Measurements from ENCODE around the gene ETHE1. TPM values are rescaled to one million over a fixed set of nuclear protein-coding genes. Genes with fewer than 3 reads are reported as not detected.

Gene ETHE1
- total and polyA plus RNA-seq, 2 of the 8 experiments (the other 6 are each of a cell fraction or from before 2014, with no cell fraction given), result 19.9 to 96.0 TPM

DNA sequence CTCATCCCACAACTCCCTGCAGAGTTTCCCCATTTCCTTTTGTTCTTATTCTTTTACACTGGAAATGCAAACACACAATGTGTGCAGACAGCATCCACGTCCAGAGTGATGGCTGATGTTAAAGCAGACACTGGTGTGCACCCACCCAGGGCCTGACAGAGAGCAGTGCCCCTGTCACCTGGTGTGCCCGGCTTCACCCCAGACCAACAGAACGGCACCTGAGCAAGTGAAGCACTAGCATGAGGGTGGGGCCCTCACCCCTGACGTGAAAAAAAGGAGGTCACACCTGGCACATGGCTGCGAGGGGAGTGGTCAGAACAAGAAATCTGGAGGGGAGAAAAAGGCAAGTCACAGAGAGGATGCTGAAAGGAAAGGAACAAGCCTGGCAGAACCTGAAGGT, 18.3 kb upstream of the ETHE1 start:
- no peak overlapping the region; the same call in 1 of the 2 replicates for H3K27ac ChIP-seq (ENCODE audit: low read depth, low read length)
- H3K14ac ChIP-seq (ENCODE audit: insufficient read length), result no peak overlapping the region
- POLR2A ChIA-PET (ENCODE audit: partially characterized antibody), result interaction anchor here (1.3 to 1.6 kb wide), 3 partner anchors 9 to 51 kb away, joined by 4 to 5 read pairs (median 5); partner anchors contain the start of genes IRGQ and ZNF576
- 89% methylated on average over 5 of the region's 5 CpGs; no CpG with 5 or more reads in 1 of the 2 experiments for WGBS, 2 experiments (ENCODE audit: extremely low coverage in 1 of 2, insufficient coverage in 1 of 2, insufficient read length in 1 of 2, insufficient replicate concordance in 2 of 2, low coverage in 1 of 2, low lambda C conversion rate in 2 of 2, missing lambda C conversion rate in 1 of 2)
- H3K23ac ChIP-seq (ENCODE audit: insufficient read length), result no peak overlapping the region
- H3K9me3 ChIP-seq (ENCODE audit: insufficient read depth in 2 of 2, low read depth in 1 of 2, low read length in 1 of 2), result no peaks in the 10 kb centered on the region
- no peak overlapping the region for H2BK120ac ChIP-seq (replicated peaks; ENCODE audit: low read depth, low read length)
- no peaks in the 10 kb centered on the region for H3K79me2 ChIP-seq (ENCODE audit: control insufficient read depth in 1 of 2, insufficient read depth in 2 of 2, low read length in 2 of 2)
- no peak overlapping the region for H2BK20ac ChIP-seq (ENCODE audit: low read length)
- no peaks in the 10 kb centered on the region; a peak in 1 of 7 replicates for H3K27me3 ChIP-seq (replicated peaks in 1 of 4; ENCODE audit: control insufficient read depth in 3 of 4, extremely low read depth in 1 of 4, insufficient read depth in 3 of 4, low read length in 3 of 4)
- no peaks in the 10 kb centered on the region for H3K23me2 ChIP-seq (ENCODE audit: low read depth, low read length)
- TF ChIP-seq, protein P1, sequence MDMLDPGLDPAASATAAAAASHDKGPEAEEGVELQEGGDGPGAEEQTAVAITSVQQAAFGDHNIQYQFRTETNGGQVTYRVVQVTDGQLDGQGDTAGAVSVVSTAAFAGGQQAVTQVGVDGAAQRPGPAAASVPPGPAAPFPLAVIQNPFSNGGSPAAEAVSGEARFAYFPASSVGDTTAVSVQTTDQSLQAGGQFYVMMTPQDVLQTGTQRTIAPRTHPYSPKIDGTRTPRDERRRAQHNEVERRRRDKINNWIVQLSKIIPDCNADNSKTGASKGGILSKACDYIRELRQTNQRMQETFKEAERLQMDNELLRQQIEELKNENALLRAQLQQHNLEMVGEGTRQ (IDR thresholded peaks at IDR 0.05; ENCODE audit: low read length), result no peak
- TF ChIP-seq TBP (IDR thresholded peaks at IDR 0.05; ENCODE audit: low read depth, low read length) (no peak), CBX5 (IDR thresholded peaks at IDR 0.05; ENCODE audit: low read depth, low read length) (no peak), GTF2F1 (IDR thresholded peaks at IDR 0.05; ENCODE audit: borderline replicate concordance, low read depth, low read length) (no peak), RAD21 (IDR thresholded peaks at IDR 0.05 in 1 of 2, conservative IDR thresholded peaks at IDR 0.05 in 1 of 2; ENCODE audit: low read depth in 2 of 2, low read length in 2 of 2) (no peak), YY1 (IDR thresholded peaks at IDR 0.05; ENCODE audit: low read depth, low read length) (no peak), CREB1 (IDR thresholded peaks at IDR 0.05) (no peak)
- no peak overlapping the region for H2BK5ac ChIP-seq (ENCODE audit: low read depth, low read length)
- no peaks in the 10 kb centered on the region for H4K20me1 ChIP-seq (replicated peaks in 1 of 2; ENCODE audit: control insufficient read depth in 1 of 2, insufficient read depth in 2 of 2, low read length in 2 of 2)
- DNase-seq (ENCODE audit: low read depth in 1 of 2, low spot score in 2 of 2), result no peak
- H2AFZ ChIP-seq (ENCODE audit: low read length), result no peak overlapping the region
- CTCF ChIA-PET (ENCODE audit: partially characterized antibody), result interaction anchor here (1.4 to 8.0 kb wide), 3 partner anchors 9 to 81 kb away, joined by 3 to 62 read pairs (median 21); no protein-coding TSS in a partner anchor
- H3K4me2 ChIP-seq (ENCODE audit: insufficient read depth in 1 of 2, low read depth in 2 of 2, low read length in 2 of 2), result no peak overlapping the region
- H4K5ac ChIP-seq (ENCODE audit: insufficient read length, low read depth, low read length), result no peak overlapping the region
- H4K8ac ChIP-seq (ENCODE audit: extremely low read depth, insufficient read depth, low read length), result no peak overlapping the region
- peaks cover 10 to 41% (median 27%) of the 10 kb centered on the region in 4 experiments; a peak in 5 of 8 replicates for H3K36me3 ChIP-seq (ENCODE audit: control insufficient read depth in 2 of 4, insufficient read depth in 4 of 4, low read length in 3 of 4)
- no peaks in the 10 kb centered on the region for H3K4me1 ChIP-seq (replicated peaks in 1 of 4; ENCODE audit: control insufficient read depth in 3 of 4, insufficient read depth in 4 of 4, low read length in 3 of 4)
- no peak overlapping the region for H3K9ac ChIP-seq (replicated peaks in 1 of 4; ENCODE audit: extremely low read depth in 1 of 4, low read depth in 3 of 4, low read length in 3 of 4)
- no peak overlapping the region for H4K91ac ChIP-seq (replicated peaks; ENCODE audit: insufficient read length, low read length)
- no peak overlapping the region for H2AK5ac ChIP-seq (ENCODE audit: low read depth, low read length)
- H2BK15ac ChIP-seq (ENCODE audit: low read length), result no peak overlapping the region
- no peak overlapping the region for H3K56ac ChIP-seq (replicated peaks; ENCODE audit: insufficient read length, low read depth, low read length)
- no peak overlapping the region for H3K4me3 ChIP-seq (ENCODE audit: extremely low read depth in 1 of 4, insufficient read depth in 2 of 4, low read depth in 3 of 4, low read length in 4 of 4)
- no peak overlapping the region for H3K4ac ChIP-seq (replicated peaks; ENCODE audit: insufficient read length, low read depth, low read length)
- no peak overlapping the region for H2BK12ac ChIP-seq (ENCODE audit: low read depth, low read length)
- H3K79me1 ChIP-seq (ENCODE audit: low read depth, low read length), result no peaks in the 10 kb centered on the region
- no peak overlapping the region for H3K18ac ChIP-seq (ENCODE audit: extremely low read depth, low read length)
- no peak for FAIRE-seq

Data from H1 (cell line).